Stimulated activated CD8-positive, alpha-beta memory T cell treated with anti-CD3 and anti-CD28 coated beads, Interleukin-7, amount 100 ng/mL, for 4 hours (primary cell): ENCODE measurements around the gene GABRD.

ENCODE experiments used
- DNase-seq, 2 donors: peaks; one replicate each; pipeline ENCODE4 v3.0.0-alpha.2; 2020; ENCODE audit warnings: low read depth in 2 of 2

GABRD gene

GRCh38 chr1:1985375-1986050, 33.6 kb upstream of the GABRD start:
- DNase-seq: no peak

- no peak for DNase-seq
These were observed 32.5 kb upstream of the GABRD start for GRCh38 chr1:1986451-1987141.

- no peak for DNase-seq
These were observed 32.0 kb upstream of the GABRD start for GRCh38 chr1:1987142-1987510.

GRCh38 chr1:1988061-1988945, 30.8 kb upstream of the GABRD start:
- no peak for DNase-seq

- DNase-seq: no peak
These were observed 30.0 kb upstream of the GABRD start for GRCh38 chr1:1989102-1989542.

GRCh38 chr1:1989789-1990188, 29.4 kb upstream of the GABRD start:
- DNase-seq: no peak

GRCh38 chr1:1990222-1990621, 28.9 kb upstream of the GABRD start:
- no peak for DNase-seq

- no peak for DNase-seq
These were observed 24.6 kb upstream of the GABRD start for GRCh38 chr1:1994536-1994935.

GRCh38 chr1:1996207-1996651, 22.9 kb upstream of the GABRD start:
- no peak for DNase-seq

GRCh38 chr1:1997576-1997975, 21.6 kb upstream of the GABRD start:
- DNase-seq: no peak

GRCh38 chr1:2000432-2000831, 18.7 kb upstream of the GABRD start:
- DNase-seq: no peak

- DNase-seq: no peak
These were observed 18.3 kb upstream of the GABRD start for GRCh38 chr1:2000850-2001249.

- no peak for DNase-seq
These were observed 17.3 kb upstream of the GABRD start for GRCh38 chr1:2001773-2002411.

- no peak for DNase-seq
These were observed 15.5 kb upstream of the GABRD start, which contains the start of gene CFAP74 for GRCh38 chr1:2003541-2004131. Gene CFAP74, minus strand, starts transcription at chr1:2003786. Its CDS starts 12,830 bp downstream, at chr1:1990956.

GRCh38 chr1:2004856-2005255, 14.3 kb upstream of the GABRD start:
- no peak for DNase-seq

- DNase-seq: no peak
These were observed 9.8 kb upstream of the GABRD start for GRCh38 chr1:2009101-2010053.

- DNase-seq: no peak
These were observed 5.0 kb upstream of the GABRD start for GRCh38 chr1:2014181-2014580.

- no peak for DNase-seq
These were observed 4.1 kb upstream of the GABRD start for GRCh38 chr1:2014741-2015735.

- DNase-seq: no peak
These were observed 3.0 kb upstream of the GABRD start for GRCh38 chr1:2016123-2016522.
